Renal cortex interstitium (tissue), 11 donors: ENCODE results near the gene HVCN1. TPM values are rescaled to one million over a fixed set of nuclear protein-coding genes. Genes with fewer than 3 reads are reported as not detected.
A peak's percentile ranks its signal among the peaks of the same experiment; 100 is the strongest.

Source experiments
- DNase-seq, 11 donors: peaks; one replicate each; pipeline ENCODE4 v3.0.0-alpha.2; 2013; ENCODE audit warnings: low read depth in 9 of 11, low spot score in 4 of 11; ENCODE audit errors: extremely low read depth in 1 of 11
- polyA plus RNA-seq, 3 donors: library from polyadenylated mRNA; unstranded; fragments of 120-200 nt; gene quantifications; one replicate each; pipeline ENCODE4 v1.2.1, GENCODE V29; 2013; ENCODE audit not compliant: insufficient read length in 3 of 3

HVCN1 gene
- polyA plus RNA-seq, 3 donors: 8.9 to 11.0 (median 9.8) TPM

GRCh38 chr12:110705309-110705708, 16.4 kb upstream of the HVCN1 start:
- DNase-seq: no peak

GRCh38 chr12:110704750-110705149, 15.8 kb upstream of the HVCN1 start:
- no peak for DNase-seq

DNA sequence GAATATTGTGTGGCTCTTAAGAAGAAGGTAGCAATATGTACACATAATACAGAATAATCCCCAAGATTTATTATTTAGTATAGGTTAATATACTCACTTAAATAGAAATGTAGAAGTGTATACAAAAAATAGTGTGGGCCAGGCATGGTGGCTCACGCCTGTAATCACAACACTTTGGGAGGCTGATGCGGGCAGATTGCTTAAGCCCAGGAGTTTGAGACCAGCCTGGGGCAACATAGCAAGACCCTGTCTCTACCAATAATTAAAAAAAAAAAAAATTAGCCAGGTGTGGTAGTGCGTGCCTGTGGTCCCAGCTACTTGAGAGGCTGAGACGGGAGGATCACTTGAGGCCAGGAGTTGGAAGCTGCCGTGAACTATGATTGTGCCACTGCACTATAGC, 15.3 kb upstream of the HVCN1 start:
- DNase-seq: no peak

GRCh38 chr12:110702081-110702480, 13.2 kb upstream of the HVCN1 start:
- no peak for DNase-seq

- no peak for DNase-seq
Measured at GRCh38 chr12:110699591-110700445, 10.9 kb upstream of the HVCN1 start.

GRCh38 chr12:110698171-110698902, 9.4 kb upstream of the HVCN1 start:
- DNase-seq: peak in 9 of 11 donors; percentile 40 to 75 (median 54)

GRCh38 chr12:110697236-110697635, 8.3 kb upstream of the HVCN1 start:
- no peak for DNase-seq

DNA sequence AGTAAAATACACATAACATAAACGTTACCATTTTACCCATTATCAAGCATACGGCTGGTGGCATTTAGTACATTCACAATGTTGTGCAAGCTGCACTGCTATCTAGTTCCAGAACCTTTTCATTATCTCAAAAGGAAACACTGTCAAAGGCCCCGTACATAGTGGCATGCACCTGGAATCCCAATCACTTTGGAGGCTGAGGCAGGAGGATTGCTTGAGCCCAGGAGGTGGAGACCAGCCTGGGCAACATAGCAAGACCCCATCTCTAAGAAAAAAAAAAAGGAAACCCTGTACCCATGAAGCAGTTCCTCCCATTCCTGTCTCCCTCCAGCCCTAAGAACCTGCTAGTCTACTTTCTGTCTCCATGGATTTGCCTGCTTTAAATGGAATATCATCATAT, 7.4 kb upstream of the HVCN1 start:
- no peak for DNase-seq

DNA sequence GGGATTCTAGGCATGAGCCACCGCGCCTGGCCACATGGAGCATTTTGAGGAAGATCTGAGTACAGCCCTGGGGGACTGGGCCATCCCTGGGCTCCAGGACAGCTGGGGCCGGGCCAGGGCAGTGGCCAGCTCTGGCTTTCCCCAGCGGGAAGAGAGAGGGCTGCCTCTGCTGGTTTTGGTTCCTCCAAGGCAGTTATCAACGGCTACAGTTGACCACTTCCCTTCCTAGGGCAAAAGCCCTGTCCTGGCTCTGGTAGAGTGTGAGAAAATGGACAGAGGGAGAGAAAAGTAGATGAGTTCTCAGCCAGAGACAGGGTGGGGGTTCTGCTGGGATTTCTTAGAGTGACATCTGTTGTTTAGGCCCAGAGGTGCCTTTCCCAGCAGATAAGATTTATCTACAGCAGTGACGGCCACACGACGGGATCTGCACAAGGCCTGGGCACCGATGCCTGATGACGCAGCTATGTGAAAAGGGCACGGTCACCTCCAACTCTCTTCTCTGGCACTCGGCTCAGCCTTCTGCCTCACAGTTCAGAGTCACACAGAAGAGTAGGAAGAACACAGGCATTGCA, 5.5 kb upstream of the HVCN1 start:
- no peak for DNase-seq

- no peak for DNase-seq
Measured at GRCh38 chr12:110693731-110694130, 4.8 kb upstream of the HVCN1 start.

GRCh38 chr12:110690127-110690430, 1.2 kb upstream of the HVCN1 start:
- no peak for DNase-seq

DNA sequence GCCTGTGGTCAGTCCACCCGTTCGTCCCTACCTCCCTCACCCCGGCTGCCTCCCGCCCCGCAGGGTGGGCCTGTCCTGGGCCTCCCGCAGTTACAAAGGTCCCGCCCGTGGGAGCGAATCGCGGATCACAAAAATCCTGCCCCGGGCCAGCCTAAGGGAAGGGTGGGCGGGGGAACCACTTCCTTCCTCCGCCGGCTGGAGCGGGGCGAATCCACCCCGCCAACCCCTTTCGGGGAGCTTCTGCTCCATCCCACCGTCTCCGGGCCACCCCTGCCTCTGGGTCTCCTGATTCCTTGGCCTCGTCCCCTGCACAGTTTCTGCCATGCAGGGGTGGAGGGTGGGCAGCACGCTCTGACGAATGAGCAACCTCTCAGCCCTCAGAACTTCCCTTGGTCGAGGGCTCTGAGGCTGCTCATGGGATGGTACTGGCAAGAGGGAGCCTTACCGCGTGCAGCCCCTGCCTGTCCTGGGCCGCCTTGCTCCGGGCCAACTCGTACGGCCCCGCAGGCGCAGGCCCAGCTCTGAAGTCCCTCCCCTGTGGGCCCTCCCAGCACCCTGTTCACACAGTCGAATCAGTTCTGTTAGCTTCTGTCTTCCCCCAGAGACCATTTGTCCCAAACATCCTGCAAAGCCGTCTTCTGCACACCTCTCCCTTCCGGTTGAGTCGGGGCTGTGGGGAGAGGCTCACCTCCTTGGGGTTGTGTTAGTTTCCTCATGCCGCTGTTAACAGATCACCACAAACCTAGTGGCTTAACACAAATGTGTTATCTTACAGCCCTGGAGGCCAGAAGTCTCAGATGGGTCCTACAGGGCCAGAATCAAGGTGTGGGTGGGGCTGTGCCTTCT, 589 bp upstream of the HVCN1 start:
- peak in 9 of 11 donors; percentile 8 to 54 (median 41) for DNase-seq

- DNase-seq: no peak
Measured at GRCh38 chr12:110687396-110688169, 1.3 kb downstream of the HVCN1 start.

DNA sequence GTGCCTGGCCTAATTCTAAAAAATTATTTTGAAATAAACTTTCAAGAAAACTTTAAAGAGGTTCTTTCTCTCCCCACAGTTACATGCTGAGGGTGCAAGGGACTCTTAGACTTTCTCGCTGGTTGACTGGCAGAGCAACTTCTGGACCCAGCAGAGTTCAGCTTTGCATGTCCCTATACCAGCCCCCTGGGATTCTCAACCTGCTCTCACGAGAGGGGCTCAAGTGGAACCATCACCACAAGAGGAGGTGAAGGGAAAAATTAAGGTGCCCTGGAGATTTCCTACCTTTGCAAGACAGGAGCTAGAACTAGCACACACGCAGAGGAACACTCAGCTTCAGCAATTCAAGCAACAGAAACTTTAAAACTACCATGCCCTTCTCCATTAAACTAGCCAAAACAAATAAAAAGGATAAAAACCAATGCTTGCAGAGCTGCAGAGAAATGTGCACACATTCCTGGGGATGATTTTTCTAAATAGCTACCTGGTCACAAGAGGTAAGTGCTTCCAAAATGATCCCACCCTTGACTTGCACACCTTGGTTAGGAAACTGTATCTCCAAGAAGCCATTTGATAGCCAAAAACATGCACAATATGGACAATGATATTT, 2.5 kb downstream of the HVCN1 start:
- no peak for DNase-seq

DNA sequence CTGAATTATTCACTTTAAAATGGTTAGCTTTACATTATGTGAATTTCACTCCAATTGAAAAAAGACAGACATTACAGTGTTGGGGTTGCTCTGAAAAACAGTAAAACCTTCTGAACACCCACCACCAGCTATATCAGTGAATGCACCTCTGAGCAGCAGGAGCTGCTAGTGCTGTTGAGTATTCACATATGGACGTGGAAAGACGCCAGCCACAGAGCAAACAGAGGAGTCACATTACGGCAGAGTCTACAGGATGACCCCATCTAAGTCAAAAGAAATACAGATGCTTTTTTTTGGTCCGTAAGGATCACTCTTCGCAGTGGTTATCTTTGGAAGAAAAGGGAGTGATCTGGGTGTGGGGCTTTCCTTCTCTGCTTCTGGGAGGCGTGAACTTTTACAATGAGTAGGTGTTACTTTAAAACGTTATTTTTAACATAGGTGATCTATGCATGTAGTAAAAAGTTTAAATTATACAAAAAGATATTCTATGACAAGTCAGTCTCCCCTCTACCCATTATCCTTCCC, 4.5 kb downstream of the HVCN1 start:
- DNase-seq: no peak

GRCh38 chr12:110683888-110684287, 5.0 kb downstream of the HVCN1 start:
- no peak for DNase-seq

DNA sequence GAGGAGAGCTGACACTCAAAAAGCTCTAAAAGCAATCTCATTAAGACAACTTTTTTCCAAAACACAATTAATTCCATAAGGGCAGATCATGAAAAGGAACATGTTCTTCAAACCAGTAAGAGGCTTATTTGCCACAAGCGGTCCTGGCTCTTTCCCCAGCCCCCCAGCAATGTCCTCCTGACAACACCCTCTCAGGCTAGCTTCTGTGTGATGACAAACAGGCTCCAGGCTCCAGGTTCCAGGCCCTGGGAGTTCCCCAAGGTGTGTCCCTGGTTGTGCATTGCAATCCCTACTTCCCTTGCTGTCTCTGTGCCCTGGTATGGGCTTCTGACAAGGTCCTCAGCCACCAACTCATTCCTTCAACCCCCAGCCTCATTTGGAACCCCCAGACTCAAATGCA, 8.9 kb downstream of the HVCN1 start:
- DNase-seq: no peak

- DNase-seq: no peak
Measured at GRCh38 chr12:110679201-110679600, 9.7 kb downstream of the HVCN1 start.
